GM23248 (cell line): Measurements from ENCODE around the gene MALAT1. TPM values are rescaled to one million over a fixed set of nuclear protein-coding genes. Genes with fewer than 3 reads are reported as not detected.
A peak's percentile ranks its signal among the peaks of the same experiment; 100 is the strongest.
"Not testable (repeated sequence)": the region's sequence is repeated elsewhere in the genome, so short reads cannot be mapped to it uniquely, and the experiment has no call there.

Experiments
- DNase-seq: peaks from one replicate; pipeline ENCODE4 v3.0.0-alpha.2; 2015
- H2AFZ ChIP-seq: fragments of 200-600 bp; sonication (generic); 2 replicates; pipeline ENCODE4 v1.6.1; 2016; ENCODE audit warnings: antibody characterized with exemption
- H3F3A ChIP-seq: fragments of 200-600 bp; sonication (generic); 2 replicates; pipeline ENCODE4 v1.6.1; 2016; ENCODE audit warnings: mild to moderate bottlenecking, antibody characterized with exemption, mixed run types; ENCODE audit not compliant: insufficient read depth
- H3K27ac ChIP-seq: fragments of 200-600 bp; sonication (generic); 2 replicates; pipeline ENCODE4 v1.5.1; 2016; ENCODE audit warnings: mild to moderate bottlenecking
- H3K27me3 ChIP-seq: fragments of 200-600 bp; sonication (generic); replicated peaks from 2 replicates; pipeline ENCODE4 v1.6.1; 2016; ENCODE audit warnings: mild to moderate bottlenecking; ENCODE audit not compliant: insufficient read depth
- H3K36me3 ChIP-seq: fragments of 200-600 bp; sonication (generic); 2 replicates; pipeline ENCODE4 v1.6.1; 2016; ENCODE audit warnings: low read depth, mild to moderate bottlenecking
- H3K4me1 ChIP-seq: fragments of 200-600 bp; sonication (generic); 2 replicates; pipeline ENCODE4 v1.6.1; 2016; ENCODE audit warnings: mild to moderate bottlenecking; ENCODE audit not compliant: insufficient read depth
- H3K4me2 ChIP-seq: fragments of 200-600 bp; sonication (generic); one replicate; pipeline ENCODE4 v1.6.1; 2016; ENCODE audit warnings: mild to moderate bottlenecking; ENCODE audit not compliant: unreplicated experiment
- H3K4me3 ChIP-seq: fragments of 200-600 bp; sonication (generic); 2 replicates; pipeline ENCODE4 v1.5.1; 2016; ENCODE audit warnings: mild to moderate bottlenecking
- H3K79me2 ChIP-seq: fragments of 200-600 bp; sonication (generic); 2 replicates; pipeline ENCODE4 v1.6.1; 2016; ENCODE audit warnings: mild to moderate bottlenecking; ENCODE audit not compliant: insufficient read depth
- H3K9ac ChIP-seq: fragments of 200-600 bp; sonication (generic); 2 replicates; pipeline ENCODE4 v1.6.1; 2016; ENCODE audit warnings: mild to moderate bottlenecking
- H3K9me2 ChIP-seq: fragments of 200-600 bp; sonication (generic); 2 replicates; pipeline ENCODE4 v1.6.1; 2016; ENCODE audit warnings: mixed run types, mild to moderate bottlenecking, moderate library complexity; ENCODE audit not compliant: insufficient read depth
- H3K9me3 ChIP-seq: fragments of 200-600 bp; sonication (generic); one replicate; pipeline ENCODE4 v1.6.1; 2017; ENCODE audit warnings: low read depth
- H4K20me1 ChIP-seq: fragments of 200-600 bp; sonication (generic); 2 replicates; pipeline ENCODE4 v1.6.0; 2016; ENCODE audit not compliant: insufficient read depth
- EZH2 ChIP-seq: fragments of 200-600 bp; sonication (generic); IDR thresholded peaks from 2 replicates; pipeline ENCODE4 v1.6.1; 2018; ENCODE audit warnings: antibody characterized with exemption, mild to moderate bottlenecking; ENCODE audit not compliant: insufficient read depth, poor library complexity, severe bottlenecking
- EZH2phosphoT487 ChIP-seq: fragments of 200-600 bp; sonication (generic); IDR thresholded peaks from 2 replicates; pipeline ENCODE4 v1.6.1; 2018; ENCODE audit warnings: antibody characterized with exemption, moderate library complexity, mild to moderate bottlenecking, low read depth; ENCODE audit not compliant: insufficient read depth
- WGBS, 2 experiments: methylation state at CpG; one replicate each; pipeline ENCODE4 v1.1.6; 2015 to 2017; ENCODE audit warnings: low lambda C conversion rate in 2 of 2, low coverage in 1 of 2; ENCODE audit errors: missing lambda C conversion rate in 2 of 2; 5-methylcytosine and 5-hydroxymethylcytosine counted together
- in situ Hi-C: fragments of 300-500 bp; cut with MboI; formaldehyde crosslinking; loops from 2 replicates; pipeline ENCODE4 v1.15.0; 2020
- polyA plus RNA-seq: library from polyadenylated mRNA; unstranded; fragments of >200 nt; fragmentation: Nextera tagmentation; extraction: Ambion mirVana; gene quantifications from 2 replicates; pipeline ENCODE4 v1.2.1, GENCODE V29; 2016
- total RNA-seq: library from RNA; depleted of rRNA; stranded (reverse); fragments of >200 nt; shearing (Covaris generic); gene quantifications from 2 replicates; pipeline ENCODE4 v1.2.3, GENCODE V29; 2014

The MALAT1 gene
- total and polyA plus RNA-seq, 2 experiments from 2014 or later = 2,638 to 13,207 TPM

DNA sequence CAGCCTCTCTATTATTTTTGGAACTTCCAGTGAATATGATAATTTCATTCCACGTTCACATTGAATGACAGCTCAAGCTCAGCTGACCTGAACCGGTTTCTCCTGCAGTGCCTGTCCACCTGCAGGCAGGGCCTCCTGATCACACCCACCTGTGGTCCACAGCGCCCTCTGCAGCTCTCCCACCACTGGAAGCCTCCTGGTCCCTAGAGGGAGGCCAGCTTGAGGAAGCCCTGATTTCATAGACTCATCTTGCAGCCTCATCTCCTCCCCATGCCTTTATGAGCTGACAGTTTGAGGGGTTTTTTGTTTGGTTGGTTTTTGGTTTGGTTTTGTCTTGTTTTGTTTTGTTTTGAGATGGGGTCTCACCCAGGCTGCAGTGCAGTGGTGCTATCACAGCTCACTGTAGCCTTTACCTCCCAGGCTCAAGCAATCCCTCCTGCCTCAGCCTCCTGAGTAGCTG lies 29.9 kb upstream of the MALAT1 start:
- no peaks in the 10 kb centered on the region for H3K9me2 ChIP-seq
- no peaks in the 10 kb centered on the region for H3K27me3 ChIP-seq
- peaks cover 27% of the 10 kb centered on the region for H3F3A ChIP-seq
- H3K9ac ChIP-seq = no peak overlapping the region
- H4K20me1 ChIP-seq = no peaks in the 10 kb centered on the region
- peaks cover 65% of the 10 kb centered on the region for H3K79me2 ChIP-seq
- WGBS, 2 experiments = 22 to 31% methylated on average over 3 of the region's 3 CpGs
- DNase-seq = peak; percentile 52
- TF ChIP-seq EZH2 = no peak
- no peak for TF ChIP-seq EZH2phosphoT487
- no peak overlapping the region for H3K4me2 ChIP-seq
- H3K4me3 ChIP-seq = no peak overlapping the region
- peaks cover 25% of the 10 kb centered on the region for H3K4me1 ChIP-seq
- no peaks in the 10 kb centered on the region for H3K9me3 ChIP-seq
- in situ Hi-C loops = no loop called here
- no peak overlapping the region for H2AFZ ChIP-seq
- 0 out of 2 replicates have a peak overlapping the region, but pooled peaks have one; percentile 3 for H3K27ac ChIP-seq
- no peaks in the 10 kb centered on the region for H3K36me3 ChIP-seq

GRCh38 chr11:65470433-65471049 lies 28.3 kb upstream of the MALAT1 start:
- DNase-seq = no peak
- TF ChIP-seq EZH2 (no peak), EZH2phosphoT487 (no peak)
- Histone ChIP-seq H3K4me2 (no peak overlapping the region), H3K4me1 (peaks cover 25% of the 10 kb centered on the region), H3K79me2 (peaks cover 81% of the 10 kb centered on the region), H3K27ac (peak overlapping the region; percentile 99), H2AFZ (no peak overlapping the region), H3K27me3 (no peaks in the 10 kb centered on the region), H3K36me3 (no peaks in the 10 kb centered on the region), H3F3A (peaks cover 30% of the 10 kb centered on the region), H4K20me1 (no peaks in the 10 kb centered on the region), H3K9ac (peak overlapping the region; percentile 87; the same call in 1 of the 2 replicates), H3K9me3 (no peaks in the 10 kb centered on the region), H3K9me2 (no peaks in the 10 kb centered on the region), H3K4me3 (no peak overlapping the region)
- in situ Hi-C loops = no loop called here
- 61 to 66% methylated on average over 8 of the region's 8 CpGs for WGBS, 2 experiments

GRCh38 chr11:65471447-65471891 lies 27.4 kb upstream of the MALAT1 start:
- Histone ChIP-seq H3K9me2 (no peaks in the 10 kb centered on the region), H3K9ac (peak overlapping the region; percentile 87), H3K4me1 (peaks cover 29% of the 10 kb centered on the region), H2AFZ (no peak overlapping the region), H3K36me3 (no peaks in the 10 kb centered on the region), H3F3A (peaks cover 35% of the 10 kb centered on the region), H3K4me3 (peak overlapping the region; percentile 31), H3K27ac (peak overlapping the region; percentile 99), H3K27me3 (no peaks in the 10 kb centered on the region), H3K79me2 (peaks cover 84% of the 10 kb centered on the region), H3K9me3 (no peaks in the 10 kb centered on the region), H3K4me2 (peak overlapping the region; percentile 64), H4K20me1 (no peaks in the 10 kb centered on the region)
- 44 to 47% methylated on average over 7 to 8 of the region's 8 CpGs for WGBS, 2 experiments
- DNase-seq = peak; percentile 85
- in situ Hi-C loops = no loop called here
- TF ChIP-seq EZH2 (no peak), EZH2phosphoT487 (no peak)

- H3K27me3 ChIP-seq, H3K9me3 ChIP-seq, H2AFZ ChIP-seq, H3K9me2 ChIP-seq, H4K20me1 ChIP-seq, H3K36me3 ChIP-seq, DNase-seq, in situ Hi-C loops: not testable (repeated sequence)
- H3F3A ChIP-seq = peaks cover 39% of the 10 kb centered on the region
- H3K4me3 ChIP-seq = peak overlapping the region; percentile 34; the same call in 1 of the 2 replicates
- peaks cover 34% of the 10 kb centered on the region for H3K4me1 ChIP-seq
- peak overlapping the region; percentile 99 for H3K27ac ChIP-seq
- 93 to 94% methylated on average over 14 of the region's 14 CpGs for WGBS, 2 experiments
- peaks cover 93% of the 10 kb centered on the region for H3K79me2 ChIP-seq
- peak overlapping the region; percentile 85 for H3K9ac ChIP-seq
- H3K4me2 ChIP-seq = peak overlapping the region; percentile 53
Observed at GRCh38 chr11:65472588-65473277, 26.1 kb upstream of the MALAT1 start.
